Measurements from ENCODE around the gene PDGFD.

GRCh38 chr11:103920449-103920848 is 243.5 kb downstream of the PDGFD start:
- TF ChIP-seq EZH2 (IDR thresholded peaks at IDR 0.05) (no peak), POLR2AphosphoS5 (IDR thresholded peaks at IDR 0.05; ENCODE audit: borderline replicate concordance, low read depth, low read length) (no peak), FOXP2 (optimal IDR thresholded peaks at IDR 0.05; ENCODE audit: control extremely low read depth, extremely low read length, insufficient read depth) (no peak)

Measured in SK-N-MC (cell line).